Keratinocyte (primary cell): ENCODE data around the gene APBB2. TPM values are rescaled to one million over a fixed set of nuclear protein-coding genes. Genes with fewer than 3 reads are reported as not detected.

ENCODE experiments used
- DNase-seq: peaks from one replicate; pipeline ENCODE4 v3.0.0-alpha.2; 2011; ENCODE audit warnings: low read depth, missing footprints, low spot score
- FAIRE-seq: peaks from 2 replicates; lab custom pipeline; 2011; peaks lifted over from hg19 to GRCh38; lab: Jason Lieb, UNC
- H2AFZ ChIP-seq: 2 replicates; pipeline ENCODE4 v1.6.0; 2012; ENCODE audit warnings: low read length, control low read depth, inconsistent platforms; ENCODE audit not compliant: control insufficient read depth
- H3K27ac ChIP-seq: 2 replicates; pipeline ENCODE4 v1.5.1; 2011; ENCODE audit warnings: low read length; ENCODE audit not compliant: control insufficient read depth, insufficient read depth
- H3K27me3 ChIP-seq: 3 replicates; pipeline ENCODE4 v1.6.0; 2011; ENCODE audit warnings: low read length; ENCODE audit not compliant: control insufficient read depth, insufficient read depth; ENCODE audit errors: extremely low read depth
- H3K36me3 ChIP-seq, 2 experiments: 2 replicates in 1 of 2; 3 replicates in 1 of 2; pipeline ENCODE4 v1.5.1; 2011; ENCODE audit warnings: low read length in 2 of 2, mild to moderate bottlenecking in 1 of 2; ENCODE audit not compliant: control insufficient read depth in 2 of 2, insufficient read depth in 2 of 2; ENCODE audit errors: extremely low read depth in 1 of 2
- H3K4me1 ChIP-seq: 3 replicates; pipeline ENCODE4 v1.5.1; 2011; ENCODE audit warnings: low read length; ENCODE audit not compliant: control insufficient read depth, insufficient read depth; ENCODE audit errors: extremely low read depth
- H3K4me2 ChIP-seq: 3 replicates; pipeline ENCODE4 v1.6.0; 2011; ENCODE audit warnings: low read depth, low read length; ENCODE audit not compliant: control insufficient read depth, insufficient read depth; ENCODE audit errors: extremely low read depth
- H3K4me3 ChIP-seq, 3 experiments: fragments of 200-600 bp in 1 of 3; sonication (generic) in 1 of 3; 2 replicates in 2 of 3; 3 replicates in 1 of 3; pipeline ENCODE4 v1.5.1; 2011 to 2016; ENCODE audit warnings: low read length in 3 of 3, mild to moderate bottlenecking in 3 of 3, control low read depth in 2 of 3, inconsistent platforms in 1 of 3, low read depth in 1 of 3, mixed read lengths in 1 of 3, mixed run types in 1 of 3, moderate library complexity in 1 of 3; ENCODE audit not compliant: control insufficient read depth in 2 of 3, insufficient read depth in 2 of 3; ENCODE audit errors: extremely low read depth in 1 of 3
- H3K79me2 ChIP-seq: 2 replicates; pipeline ENCODE4 v1.6.0; 2012; ENCODE audit warnings: low read length; ENCODE audit not compliant: control insufficient read depth, insufficient read depth
- H3K9ac ChIP-seq: 3 replicates; pipeline ENCODE4 v1.6.0; 2011; ENCODE audit warnings: low read length; ENCODE audit not compliant: control insufficient read depth, insufficient read depth; ENCODE audit errors: extremely low read depth
- H3K9me1 ChIP-seq: 3 replicates; pipeline ENCODE4 v1.6.0; 2011; ENCODE audit warnings: low read length; ENCODE audit not compliant: control insufficient read depth, insufficient read depth; ENCODE audit errors: extremely low read depth
- H3K9me3 ChIP-seq: 2 replicates; pipeline ENCODE4 v1.5.1; 2012; ENCODE audit warnings: low read depth, low read length; ENCODE audit not compliant: control insufficient read depth
- H4K20me1 ChIP-seq: 3 replicates; pipeline ENCODE4 v1.6.0; 2011; ENCODE audit warnings: low read length; ENCODE audit not compliant: control insufficient read depth, insufficient read depth; ENCODE audit errors: extremely low read depth
- EZH2 ChIP-seq: IDR thresholded peaks from one replicate; pipeline ENCODE4 v1.6.1; 2012; ENCODE audit warnings: inconsistent platforms, mild to moderate bottlenecking, low read length, moderate library complexity
- dilution Hi-C: fragments of 300-500 bp; cut with MboI; formaldehyde crosslinking; loops from one replicate; pipeline ENCODE4 v1.7.0; 2020; ENCODE audit warnings: low sequenced_read_pairs; ENCODE audit not compliant: extremely low pct_ligation_motif_present
- polyA plus RNA-seq, 5 experiments: library from polyadenylated mRNA; depleted of rRNA in 3 of 5; stranded (reverse) in 3 of 5; stranded (forward) in 1 of 5; unstranded in 1 of 5; fragments of >200 nt; gene quantifications; 1 replicate in 1 of 5; 2 replicates in 3 of 5; 3 replicates in 1 of 5; pipeline versions ENCODE4 v1.2.1 to v1.2.3, GENCODE V29; 2011 to 2012; ENCODE audit warnings: missing spikeins in 2 of 5, low read depth in 1 of 5, low replicate concordance in 1 of 5
- TF ChIP-seq, protein P1 (sequence below), 3 experiments: IDR thresholded peaks in 1 of 3; conservative IDR thresholded peaks in 1 of 3; optimal IDR thresholded peaks in 1 of 3; 2 replicates in 2 of 3; 3 replicates in 1 of 3; pipeline versions ENCODE3 to v1.5.1; 2011; ENCODE audit warnings: low read length in 3 of 3, mild to moderate bottlenecking in 3 of 3, moderate library complexity in 2 of 3, control low read depth in 1 of 3, inconsistent platforms in 1 of 3; ENCODE audit not compliant: insufficient read depth in 2 of 3; ENCODE audit errors: extremely low read depth in 1 of 3

The APBB2 gene
- polyA plus RNA-seq, 1 donor (not counting 4 experiments of a cell fraction or from before 2014, with no cell fraction given): 57.3 TPM

- H3K79me2 ChIP-seq: no peaks in the 10 kb centered on the region
- H3K4me2 ChIP-seq: no peak overlapping the region
- no peak for FAIRE-seq
- H2AFZ ChIP-seq: no peak overlapping the region
- dilution Hi-C loops: no loop called here
- H3K27me3 ChIP-seq: no peaks in the 10 kb centered on the region
- H4K20me1 ChIP-seq: no peaks in the 10 kb centered on the region
- H3K4me3 ChIP-seq: no peak overlapping the region
- no peak overlapping the region for H3K27ac ChIP-seq
- TF ChIP-seq, protein P1, sequence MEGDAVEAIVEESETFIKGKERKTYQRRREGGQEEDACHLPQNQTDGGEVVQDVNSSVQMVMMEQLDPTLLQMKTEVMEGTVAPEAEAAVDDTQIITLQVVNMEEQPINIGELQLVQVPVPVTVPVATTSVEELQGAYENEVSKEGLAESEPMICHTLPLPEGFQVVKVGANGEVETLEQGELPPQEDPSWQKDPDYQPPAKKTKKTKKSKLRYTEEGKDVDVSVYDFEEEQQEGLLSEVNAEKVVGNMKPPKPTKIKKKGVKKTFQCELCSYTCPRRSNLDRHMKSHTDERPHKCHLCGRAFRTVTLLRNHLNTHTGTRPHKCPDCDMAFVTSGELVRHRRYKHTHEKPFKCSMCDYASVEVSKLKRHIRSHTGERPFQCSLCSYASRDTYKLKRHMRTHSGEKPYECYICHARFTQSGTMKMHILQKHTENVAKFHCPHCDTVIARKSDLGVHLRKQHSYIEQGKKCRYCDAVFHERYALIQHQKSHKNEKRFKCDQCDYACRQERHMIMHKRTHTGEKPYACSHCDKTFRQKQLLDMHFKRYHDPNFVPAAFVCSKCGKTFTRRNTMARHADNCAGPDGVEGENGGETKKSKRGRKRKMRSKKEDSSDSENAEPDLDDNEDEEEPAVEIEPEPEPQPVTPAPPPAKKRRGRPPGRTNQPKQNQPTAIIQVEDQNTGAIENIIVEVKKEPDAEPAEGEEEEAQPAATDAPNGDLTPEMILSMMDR (optimal IDR thresholded peaks at IDR 0.05 in 1 of 3, IDR thresholded peaks at IDR 0.05 in 1 of 3, conservative IDR thresholded peaks at IDR 0.05 in 1 of 3; ENCODE audit: extremely low read depth in 1 of 3, insufficient read depth in 2 of 3, low read length in 3 of 3): no peak
- no peak for TF ChIP-seq EZH2
- H3K36me3 ChIP-seq: peaks cover 0 to 9% of the 10 kb centered on the region in 2 experiments
- no peaks in the 10 kb centered on the region for H3K9me3 ChIP-seq
- no peak for DNase-seq
- H3K9me1 ChIP-seq: no peaks in the 10 kb centered on the region
- no peak overlapping the region for H3K9ac ChIP-seq
- no peaks in the 10 kb centered on the region for H3K4me1 ChIP-seq
These were observed 344.2 kb downstream of the APBB2 start for GRCh38 chr4:40870150-40870549.

- Histone ChIP-seq H2AFZ (no peak overlapping the region), H4K20me1 (no peaks in the 10 kb centered on the region), H3K4me1 (no peaks in the 10 kb centered on the region), H3K9ac (no peak overlapping the region), H3K4me3 (no peak overlapping the region), H3K4me2 (no peak overlapping the region), H3K9me1 (no peaks in the 10 kb centered on the region), H3K36me3 (peaks cover 0 to 12% of the 10 kb centered on the region in 2 experiments), H3K79me2 (no peaks in the 10 kb centered on the region), H3K27ac (no peak overlapping the region), H3K9me3 (no peaks in the 10 kb centered on the region), H3K27me3 (no peaks in the 10 kb centered on the region)
- DNase-seq (no peak), FAIRE-seq (no peak)
- dilution Hi-C loops: no loop called here
- TF ChIP-seq, protein P1 (optimal IDR thresholded peaks at IDR 0.05 in 1 of 3, IDR thresholded peaks at IDR 0.05 in 1 of 3, conservative IDR thresholded peaks at IDR 0.05 in 1 of 3; ENCODE audit: extremely low read depth in 1 of 3, insufficient read depth in 2 of 3, low read length in 3 of 3): no peak
- TF ChIP-seq EZH2: no peak
These were observed 348.6 kb downstream of the APBB2 start for GRCh38 chr4:40865696-40866095.
